Large intestine (tissue), 3 donors: ENCODE data around the gene CLEC2L. TPM values are rescaled to one million over a fixed set of nuclear protein-coding genes. Genes with fewer than 3 reads are reported as not detected.
"Not testable (repeated sequence)": the region's sequence is repeated elsewhere in the genome, so short reads cannot be mapped to it uniquely, and the experiment has no call there.

ENCODE experiments used
- DNase-seq, 2 donors: peaks; one replicate each; pipeline versions ENCODE4 v3.0.0 to v3.0.0-alpha.2; 2013
- H3K27ac ChIP-seq: one replicate; pipeline ENCODE4 v1.5.1; 2013; ENCODE audit warnings: low read length
- H3K27me3 ChIP-seq: 2 replicates; pipeline ENCODE4 v1.6.1; 2013; ENCODE audit warnings: low read length; ENCODE audit not compliant: control insufficient read depth, insufficient read depth
- H3K36me3 ChIP-seq: 2 replicates; pipeline ENCODE4 v1.6.1; 2013; ENCODE audit warnings: low read length; ENCODE audit not compliant: control insufficient read depth, insufficient read depth
- H3K4me1 ChIP-seq: one replicate; pipeline ENCODE4 v1.6.1; 2013; ENCODE audit warnings: low read length; ENCODE audit not compliant: control insufficient read depth, insufficient read depth
- H3K4me3 ChIP-seq: one replicate; pipeline ENCODE4 v1.5.1; 2013; ENCODE audit warnings: low read length
- H3K9me3 ChIP-seq: one replicate; pipeline ENCODE4 v1.6.1; 2013; ENCODE audit warnings: mild to moderate bottlenecking, low read depth, low read length, moderate library complexity; ENCODE audit not compliant: control insufficient read depth
- WGBS: methylation state at CpG from one replicate; pipeline ENCODE4 v1.1.5; 2013; ENCODE audit warnings: low lambda C conversion rate; ENCODE audit not compliant: insufficient coverage; 5-methylcytosine and 5-hydroxymethylcytosine counted together
- polyA plus RNA-seq: library from polyadenylated mRNA; unstranded; fragments of 120-200 nt; gene quantifications from one replicate; pipeline ENCODE4 v1.2.1, GENCODE V29; 2013

The CLEC2L gene
- polyA plus RNA-seq, 1 donor = 1.5 TPM

- DNase-seq = no peak
- no peaks in the 10 kb centered on the region for H3K4me1 ChIP-seq
- H3K36me3 ChIP-seq = no peaks in the 10 kb centered on the region
- WGBS = no CpG with 5 or more reads among the region's 8 CpGs
- no peak overlapping the region for H3K27ac ChIP-seq
- no peaks in the 10 kb centered on the region for H3K9me3 ChIP-seq
- no peak overlapping the region for H3K4me3 ChIP-seq
- peaks cover 4% of the 10 kb centered on the region for H3K27me3 ChIP-seq
Observed at GRCh38 chr7:139536152-139536551, 12.7 kb downstream of the CLEC2L start.

GRCh38 chr7:139538881-139539635, 15.6 kb downstream of the CLEC2L start:
- H3K4me1 ChIP-seq = no peaks in the 10 kb centered on the region
- no peaks in the 10 kb centered on the region for H3K36me3 ChIP-seq
- H3K9me3 ChIP-seq = no peaks in the 10 kb centered on the region
- no peak overlapping the region for H3K4me3 ChIP-seq
- H3K27me3 ChIP-seq = peaks cover 7% of the 10 kb centered on the region
- H3K27ac ChIP-seq = no peak overlapping the region
- peak in 1 of 2 donors; percentile 17 for DNase-seq
- no CpG with 5 or more reads among the region's 8 CpGs for WGBS

- no peak for DNase-seq
- Histone ChIP-seq H3K27ac (no peak overlapping the region), H3K4me3 (no peak overlapping the region), H3K36me3 (no peaks in the 10 kb centered on the region), H3K4me1 (no peaks in the 10 kb centered on the region), H3K27me3 (peaks cover 7% of the 10 kb centered on the region), H3K9me3 (peaks cover 3% of the 10 kb centered on the region)
- no CpG with 5 or more reads among the region's 12 CpGs for WGBS
Observed at GRCh38 chr7:139540203-139540602, 16.7 kb downstream of the CLEC2L start.

GRCh38 chr7:139541600-139542307, 18.3 kb downstream of the CLEC2L start:
- no peak for DNase-seq
- WGBS = no CpG with 5 or more reads among the region's 21 CpGs

GRCh38 chr7:139542308-139543151, 19.0 kb downstream of the CLEC2L start:
- H3K36me3 ChIP-seq = no peaks in the 10 kb centered on the region
- H3K27me3 ChIP-seq = peaks cover 3% of the 10 kb centered on the region
- no peak for DNase-seq
- no peak overlapping the region for H3K4me3 ChIP-seq
- 100% methylated on average over 3 of the region's 28 CpGs for WGBS
- no peak overlapping the region for H3K27ac ChIP-seq
- H3K9me3 ChIP-seq = peaks cover 3% of the 10 kb centered on the region
- no peaks in the 10 kb centered on the region for H3K4me1 ChIP-seq

More at GRCh38 chr7:139541600-139542307, 18.3 kb downstream of the CLEC2L start:
- Histone ChIP-seq H3K27me3 (peaks cover 3% of the 10 kb centered on the region), H3K36me3 (no peaks in the 10 kb centered on the region), H3K4me1 (no peaks in the 10 kb centered on the region), H3K4me3 (no peak overlapping the region), H3K9me3 (peaks cover 3% of the 10 kb centered on the region), H3K27ac (no peak overlapping the region)

GRCh38 chr7:139543801-139544603, 20.5 kb downstream of the CLEC2L start:
- DNase-seq = no peak
- Histone ChIP-seq H3K4me3 (no peak overlapping the region), H3K9me3 (peaks cover 3% of the 10 kb centered on the region), H3K4me1 (no peaks in the 10 kb centered on the region), H3K27ac (no peak overlapping the region), H3K36me3 (no peaks in the 10 kb centered on the region), H3K27me3 (peaks cover 3% of the 10 kb centered on the region)
- WGBS = 88% methylated on average over 3 of the region's 18 CpGs

GRCh38 chr7:139544645-139545044, 21.2 kb downstream of the CLEC2L start:
- Histone ChIP-seq H3K27ac (no peak overlapping the region), H3K9me3 (peaks cover 3% of the 10 kb centered on the region), H3K27me3 (peaks cover 3% of the 10 kb centered on the region), H3K36me3 (no peaks in the 10 kb centered on the region), H3K4me3 (no peak overlapping the region), H3K4me1 (no peaks in the 10 kb centered on the region)
- DNase-seq = no peak
- no CpG with 5 or more reads among the region's 11 CpGs for WGBS

GRCh38 chr7:139548302-139549028, 25.0 kb downstream of the CLEC2L start:
- Histone ChIP-seq H3K4me3 (no peak overlapping the region), H3K9me3 (peaks cover 3% of the 10 kb centered on the region), H3K36me3 (no peaks in the 10 kb centered on the region), H3K27me3 (no peaks in the 10 kb centered on the region), H3K4me1 (no peaks in the 10 kb centered on the region), H3K27ac (no peak overlapping the region)
- no CpG with 5 or more reads among the region's 5 CpGs for WGBS
- no peak for DNase-seq

GRCh38 chr7:139553991-139554700, 30.7 kb downstream of the CLEC2L start:
- not testable (repeated sequence) for H3K4me1 ChIP-seq, DNase-seq, H3K9me3 ChIP-seq, H3K27ac ChIP-seq, H3K27me3 ChIP-seq, H3K36me3 ChIP-seq, H3K4me3 ChIP-seq
- WGBS = no CpG with 5 or more reads among the region's 8 CpGs
